Measurements from ENCODE around the gene THSD7B. TPM values are rescaled to one million over a fixed set of nuclear protein-coding genes. Genes with fewer than 3 reads are reported as not detected.
"Not testable (repeated sequence)": the region's sequence is repeated elsewhere in the genome, so short reads cannot be mapped to it uniquely, and the experiment has no call there.

The THSD7B gene
- total RNA-seq, 1 donor, result under 0.01 TPM

DNA sequence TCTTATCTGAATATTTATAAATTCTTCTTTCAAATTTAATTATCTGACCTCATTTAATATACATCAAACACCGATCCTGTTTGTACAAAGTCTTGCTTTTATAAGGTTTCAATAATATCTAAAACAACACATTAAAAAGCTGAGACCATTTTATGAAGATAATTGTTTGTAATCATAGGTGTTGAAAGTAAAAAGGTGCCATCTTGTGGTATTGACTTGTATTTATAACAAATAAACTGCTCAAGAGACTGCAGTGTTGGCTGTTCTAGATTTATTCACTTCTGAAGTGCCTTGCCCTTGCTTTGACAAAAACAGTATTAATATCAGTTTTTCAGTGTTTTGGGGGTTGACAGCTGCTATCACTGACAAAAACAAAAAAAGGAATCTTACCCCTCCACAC is 912.1 kb downstream of the THSD7B start:
- Histone ChIP-seq H3K9me3 (ENCODE audit: low read depth, low read length) (peaks cover 2% of the 10 kb centered on the region), H3K4me3 (ENCODE audit: insufficient read depth, low read length) (no peak overlapping the region), H2AFZ (ENCODE audit: low read length) (no peak overlapping the region), H3K27ac (ENCODE audit: low read depth, low read length) (no peak overlapping the region), H3K4me1 (ENCODE audit: insufficient read depth, low read length) (no peaks in the 10 kb centered on the region), H3K36me3 (ENCODE audit: insufficient read depth, low read length) (no peaks in the 10 kb centered on the region), H3K4me2 (ENCODE audit: insufficient read depth, low read length) (no peak overlapping the region), H3K79me2 (ENCODE audit: insufficient read depth, low read length) (no peaks in the 10 kb centered on the region), H3K27me3 (ENCODE audit: insufficient read depth, low read length) (no peaks in the 10 kb centered on the region), H4K20me1 (ENCODE audit: insufficient read depth, low read length) (no peaks in the 10 kb centered on the region)
- no peak for DNase-seq (ENCODE audit: insufficient read length, low spot score, missing footprints)
- TF ChIP-seq, protein P1, sequence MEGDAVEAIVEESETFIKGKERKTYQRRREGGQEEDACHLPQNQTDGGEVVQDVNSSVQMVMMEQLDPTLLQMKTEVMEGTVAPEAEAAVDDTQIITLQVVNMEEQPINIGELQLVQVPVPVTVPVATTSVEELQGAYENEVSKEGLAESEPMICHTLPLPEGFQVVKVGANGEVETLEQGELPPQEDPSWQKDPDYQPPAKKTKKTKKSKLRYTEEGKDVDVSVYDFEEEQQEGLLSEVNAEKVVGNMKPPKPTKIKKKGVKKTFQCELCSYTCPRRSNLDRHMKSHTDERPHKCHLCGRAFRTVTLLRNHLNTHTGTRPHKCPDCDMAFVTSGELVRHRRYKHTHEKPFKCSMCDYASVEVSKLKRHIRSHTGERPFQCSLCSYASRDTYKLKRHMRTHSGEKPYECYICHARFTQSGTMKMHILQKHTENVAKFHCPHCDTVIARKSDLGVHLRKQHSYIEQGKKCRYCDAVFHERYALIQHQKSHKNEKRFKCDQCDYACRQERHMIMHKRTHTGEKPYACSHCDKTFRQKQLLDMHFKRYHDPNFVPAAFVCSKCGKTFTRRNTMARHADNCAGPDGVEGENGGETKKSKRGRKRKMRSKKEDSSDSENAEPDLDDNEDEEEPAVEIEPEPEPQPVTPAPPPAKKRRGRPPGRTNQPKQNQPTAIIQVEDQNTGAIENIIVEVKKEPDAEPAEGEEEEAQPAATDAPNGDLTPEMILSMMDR (IDR thresholded peaks at IDR 0.05; ENCODE audit: extremely low read depth, low read depth, low read length), result no peak

DNA sequence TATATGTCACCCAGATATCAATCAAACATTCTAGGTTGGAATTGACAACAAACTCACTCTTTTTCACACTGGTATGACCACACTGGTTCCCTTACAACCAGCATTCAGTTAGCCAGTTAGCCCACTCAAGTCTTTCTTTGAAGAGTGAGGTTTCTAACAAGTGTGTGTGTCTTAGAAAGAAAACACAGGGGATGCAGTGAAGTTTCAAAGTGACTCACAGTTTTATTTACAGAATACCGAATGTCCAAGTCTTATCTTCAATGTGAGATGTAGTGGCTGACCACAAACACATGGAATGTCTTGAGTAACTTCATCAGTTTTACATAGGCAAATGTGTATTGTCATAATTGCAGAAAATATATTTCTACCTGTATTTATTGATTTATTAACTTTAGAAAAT is 924.2 kb downstream of the THSD7B start:
- H3K79me2 ChIP-seq (ENCODE audit: insufficient read depth, low read length), result no peaks in the 10 kb centered on the region
- no peak overlapping the region for H2AFZ ChIP-seq (ENCODE audit: low read length)
- H3K9me3 ChIP-seq (ENCODE audit: low read depth, low read length), result no peaks in the 10 kb centered on the region
- no peak overlapping the region for H3K27ac ChIP-seq (ENCODE audit: low read depth, low read length)
- no peak overlapping the region for H3K4me2 ChIP-seq (ENCODE audit: insufficient read depth, low read length)
- no peaks in the 10 kb centered on the region for H4K20me1 ChIP-seq (ENCODE audit: insufficient read depth, low read length)
- no peaks in the 10 kb centered on the region for H3K36me3 ChIP-seq (ENCODE audit: insufficient read depth, low read length)
- H3K4me1 ChIP-seq (ENCODE audit: insufficient read depth, low read length), result no peaks in the 10 kb centered on the region
- H3K27me3 ChIP-seq (ENCODE audit: insufficient read depth, low read length), result no peaks in the 10 kb centered on the region
- H3K4me3 ChIP-seq (ENCODE audit: insufficient read depth, low read length), result no peak overlapping the region
- no peak for DNase-seq (ENCODE audit: insufficient read length, low spot score, missing footprints)
- TF ChIP-seq, protein P1 (IDR thresholded peaks at IDR 0.05; ENCODE audit: extremely low read depth, low read depth, low read length), result no peak

DNA sequence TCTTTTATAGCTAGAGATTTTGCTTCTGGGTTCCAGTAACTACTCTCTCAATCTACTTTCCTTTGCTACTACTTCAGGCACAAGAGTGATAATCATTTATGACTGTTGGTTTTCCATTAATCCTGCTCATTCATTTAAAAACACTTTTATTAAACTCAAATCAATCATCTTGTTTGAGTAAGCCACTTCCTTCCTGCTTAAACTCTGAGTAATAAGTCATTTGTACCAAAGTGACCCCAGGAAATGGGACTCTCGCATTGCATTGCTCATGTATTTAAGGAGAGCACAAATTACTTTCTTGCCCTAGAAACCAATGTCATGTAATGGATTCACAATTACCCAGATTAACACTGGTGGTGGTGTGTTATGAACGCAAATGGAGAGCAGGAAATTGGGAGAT is 928.2 kb downstream of the THSD7B start:
- no peak for DNase-seq (ENCODE audit: insufficient read length, low spot score, missing footprints)
- H3K4me3 ChIP-seq (ENCODE audit: insufficient read depth, low read length), result no peak overlapping the region
- H3K79me2 ChIP-seq (ENCODE audit: insufficient read depth, low read length), result no peaks in the 10 kb centered on the region
- H2AFZ ChIP-seq (ENCODE audit: low read length), result no peak overlapping the region
- no peaks in the 10 kb centered on the region for H3K36me3 ChIP-seq (ENCODE audit: insufficient read depth, low read length)
- TF ChIP-seq, protein P1 (IDR thresholded peaks at IDR 0.05; ENCODE audit: extremely low read depth, low read depth, low read length), result no peak
- no peaks in the 10 kb centered on the region for H4K20me1 ChIP-seq (ENCODE audit: insufficient read depth, low read length)
- H3K4me1 ChIP-seq (ENCODE audit: insufficient read depth, low read length), result no peaks in the 10 kb centered on the region
- peaks cover 3% of the 10 kb centered on the region for H3K9me3 ChIP-seq (ENCODE audit: low read depth, low read length)
- no peaks in the 10 kb centered on the region for H3K27me3 ChIP-seq (ENCODE audit: insufficient read depth, low read length)
- no peak overlapping the region for H3K4me2 ChIP-seq (ENCODE audit: insufficient read depth, low read length)
- H3K27ac ChIP-seq (ENCODE audit: low read depth, low read length), result no peak overlapping the region

DNA sequence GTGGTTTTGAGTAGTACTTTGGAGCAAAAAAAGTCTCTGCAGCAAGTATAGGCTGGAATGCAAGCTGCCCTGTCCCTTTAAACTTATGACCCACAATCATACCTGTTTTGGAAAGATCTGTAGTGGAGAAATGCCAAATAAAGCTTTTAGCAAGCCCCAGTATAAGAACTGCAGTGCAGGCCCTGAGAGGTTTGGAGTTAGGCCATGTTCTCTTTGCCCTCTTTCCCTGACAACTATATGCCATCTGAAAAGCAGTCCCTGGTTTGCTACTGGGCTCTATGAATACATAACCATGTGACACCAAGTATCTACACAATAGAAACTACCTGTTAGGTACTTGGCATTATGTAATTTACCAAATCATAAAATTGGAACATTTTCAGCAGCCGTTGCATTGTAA is 931.6 kb downstream of the THSD7B start:
- no peaks in the 10 kb centered on the region for H3K4me1 ChIP-seq (ENCODE audit: insufficient read depth, low read length)
- TF ChIP-seq, protein P1 (IDR thresholded peaks at IDR 0.05; ENCODE audit: extremely low read depth, low read depth, low read length), result no peak

DNA sequence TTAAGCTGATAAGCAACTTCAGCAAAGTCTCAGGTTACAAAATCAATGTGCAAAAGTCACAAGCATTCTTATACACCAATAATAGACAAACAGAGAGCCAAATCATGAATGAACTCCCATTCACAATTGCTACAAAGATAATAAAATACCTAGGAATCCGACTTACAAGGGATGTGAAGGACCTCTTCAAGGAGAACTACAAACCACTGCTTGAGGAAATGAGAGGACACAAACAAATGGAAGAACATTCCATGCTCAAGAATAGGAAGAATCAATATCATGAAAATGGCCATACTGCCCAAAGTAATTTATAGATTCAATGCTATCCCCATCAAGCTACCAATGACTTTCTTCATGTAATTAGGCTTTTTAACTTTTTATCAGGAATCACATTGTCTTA is 934.9 kb downstream of the THSD7B start:
- H3K4me3 ChIP-seq (ENCODE audit: insufficient read depth, low read length); DNase-seq (ENCODE audit: insufficient read length, low spot score, missing footprints); H3K36me3 ChIP-seq (ENCODE audit: insufficient read depth, low read length); H3K4me2 ChIP-seq (ENCODE audit: insufficient read depth, low read length); H3K27ac ChIP-seq (ENCODE audit: low read depth, low read length); H3K9me3 ChIP-seq (ENCODE audit: low read depth, low read length); H4K20me1 ChIP-seq (ENCODE audit: insufficient read depth, low read length); H2AFZ ChIP-seq (ENCODE audit: low read length); H3K27me3 ChIP-seq (ENCODE audit: insufficient read depth, low read length); H3K4me1 ChIP-seq (ENCODE audit: insufficient read depth, low read length); H3K79me2 ChIP-seq (ENCODE audit: insufficient read depth, low read length): not testable (repeated sequence)

More for the DNA sequence above, 931.6 kb downstream of the THSD7B start:
- Histone ChIP-seq H3K27me3 (ENCODE audit: insufficient read depth, low read length) (no peaks in the 10 kb centered on the region), H4K20me1 (ENCODE audit: insufficient read depth, low read length) (no peaks in the 10 kb centered on the region), H3K27ac (ENCODE audit: low read depth, low read length) (no peak overlapping the region), H3K4me2 (ENCODE audit: insufficient read depth, low read length) (no peak overlapping the region), H3K79me2 (ENCODE audit: insufficient read depth, low read length) (no peaks in the 10 kb centered on the region), H3K36me3 (ENCODE audit: insufficient read depth, low read length) (no peaks in the 10 kb centered on the region), H3K9me3 (ENCODE audit: low read depth, low read length) (peaks cover 3% of the 10 kb centered on the region), H3K4me3 (ENCODE audit: insufficient read depth, low read length) (no peak overlapping the region), H2AFZ (ENCODE audit: low read length) (no peak overlapping the region)
- DNase-seq (ENCODE audit: insufficient read length, low spot score, missing footprints), result no peak

Measured in osteoblast (primary cell).